Endothelial cell of umbilical vein (primary cell): ENCODE results near the gene ZNF774. TPM values are rescaled to one million over a fixed set of nuclear protein-coding genes. Genes with fewer than 3 reads are reported as not detected.

ENCODE experiments used
- BruUV-seq: library from RNA; stranded (reverse); fragments of 400-500 nt; replicated peaks from 2 replicates; lab custom pipeline; 2021; lab: Mats Ljungman, UMichigan
- CTCF ChIA-PET: fragments of 300-600, 350-600 bp; sonication (Branson Sonifier 250); formaldehyde crosslinking; loops from one replicate; lab custom pipeline; 2021; ENCODE audit warnings: antibody characterized with exemption, inconsistent platforms; lab: Charles Lee
- POLR2A ChIA-PET: fragments of 300-600, 350-600 bp; sonication (Branson Sonifier 250); formaldehyde crosslinking; loops from one replicate; lab custom pipeline; 2021; ENCODE audit warnings: antibody characterized with exemption, inconsistent platforms; lab: Charles Lee
- DNase-seq: peaks from one replicate; pipeline ENCODE4 v3.0.0-alpha.2; 2011; ENCODE audit warnings: low read depth, low spot score
- FAIRE-seq: peaks from 2 replicates; lab custom pipeline; 2011; peaks lifted over from hg19 to GRCh38; lab: Jason Lieb, UNC
- H2AFZ ChIP-seq: 2 replicates; pipeline ENCODE4 v1.6.0; 2012; ENCODE audit warnings: low read depth, low read length, control low read depth, inconsistent platforms
- H3K27ac ChIP-seq: 2 replicates; pipeline ENCODE4 v1.5.1; 2011; ENCODE audit warnings: low read depth, mild to moderate bottlenecking, control low read depth, low read length, moderate library complexity; ENCODE audit not compliant: insufficient read depth
- H3K27me3 ChIP-seq, 2 experiments: 2 replicates each; pipeline versions ENCODE4 v1.6.0 to v1.6.1; 2011; ENCODE audit warnings: low read length in 2 of 2, mixed read lengths in 1 of 2; ENCODE audit not compliant: control insufficient read depth in 2 of 2, insufficient read depth in 2 of 2
- H3K36me3 ChIP-seq, 2 experiments: 2 replicates in 1 of 2; 3 replicates in 1 of 2; pipeline ENCODE4 v1.5.1; 2011; ENCODE audit warnings: low read length in 2 of 2, mild to moderate bottlenecking in 1 of 2, moderate library complexity in 1 of 2; ENCODE audit not compliant: control insufficient read depth in 2 of 2, insufficient read depth in 2 of 2; ENCODE audit errors: extremely low read depth in 1 of 2
- H3K4me1 ChIP-seq: 3 replicates; pipeline ENCODE4 v1.5.1; 2011; ENCODE audit warnings: mild to moderate bottlenecking, low read length; ENCODE audit not compliant: control insufficient read depth, insufficient read depth; ENCODE audit errors: extremely low read depth
- H3K4me2 ChIP-seq: 2 replicates; pipeline ENCODE4 v1.6.1; 2011; ENCODE audit warnings: low read length, control low read depth, mixed read lengths; ENCODE audit not compliant: insufficient read depth
- H3K4me3 ChIP-seq, 3 experiments: fragments of 200-600 bp in 1 of 3; sonication (generic), shearing (Covaris generic) in 1 of 3; replicated peaks in 1 of 3; 2 replicates each; pipeline ENCODE4 v1.5.1; 2011 to 2016; ENCODE audit warnings: control low read depth in 3 of 3, low read length in 3 of 3, mild to moderate bottlenecking in 2 of 3, inconsistent platforms in 1 of 3, low read depth in 1 of 3, moderate library complexity in 1 of 3; ENCODE audit not compliant: insufficient read depth in 1 of 3
- H3K79me2 ChIP-seq: 2 replicates; pipeline ENCODE4 v1.6.0; 2012; ENCODE audit warnings: low read length, inconsistent platforms; ENCODE audit not compliant: control insufficient read depth, insufficient read depth
- H3K9ac ChIP-seq: replicated peaks from 2 replicates; pipeline ENCODE3; 2011; ENCODE audit warnings: low read length, control low read depth; ENCODE audit not compliant: insufficient read depth; ENCODE audit errors: extremely low read depth
- H3K9me1 ChIP-seq: replicated peaks from 3 replicates; pipeline ENCODE4 v1.6.0; 2011; ENCODE audit warnings: mild to moderate bottlenecking, low read length; ENCODE audit not compliant: control insufficient read depth, insufficient read depth; ENCODE audit errors: extremely low read depth
- H3K9me3 ChIP-seq: replicated peaks from 2 replicates; pipeline ENCODE4 v1.5.1; 2012; ENCODE audit warnings: low read length, inconsistent platforms; ENCODE audit not compliant: control insufficient read depth, insufficient read depth
- H4K20me1 ChIP-seq: replicated peaks from 2 replicates; pipeline ENCODE3; 2011; ENCODE audit warnings: mild to moderate bottlenecking, low read length; ENCODE audit not compliant: control insufficient read depth, insufficient read depth; ENCODE audit errors: extremely low read depth
- EZH2 ChIP-seq: IDR thresholded peaks from 2 replicates; pipeline ENCODE4 v1.6.1; 2012; ENCODE audit warnings: borderline replicate concordance, low read depth, mild to moderate bottlenecking, moderate library complexity, low read length, inconsistent platforms; ENCODE audit not compliant: severe bottlenecking
- FOS ChIP-seq: IDR thresholded peaks from 2 replicates; pipeline ENCODE4 v1.6.1; 2011; ENCODE audit warnings: mild to moderate bottlenecking, low read length, moderate library complexity, borderline replicate concordance; ENCODE audit not compliant: insufficient read depth
- GATA2 ChIP-seq: IDR thresholded peaks from 2 replicates; pipeline ENCODE4 v1.7.0; 2011; ENCODE audit warnings: low read depth, mild to moderate bottlenecking, moderate library complexity, mixed read lengths, low read length; ENCODE audit not compliant: insufficient read length, insufficient read depth
- JUN ChIP-seq: IDR thresholded peaks from 2 replicates; pipeline ENCODE4 v1.6.1; 2011; ENCODE audit warnings: borderline replicate concordance, low read depth; ENCODE audit not compliant: insufficient read length, insufficient read depth
- MAX ChIP-seq: IDR thresholded peaks from 2 replicates; pipeline ENCODE4 v1.6.1; 2011; ENCODE audit not compliant: insufficient read depth, insufficient read length
- MYC ChIP-seq: IDR thresholded peaks from one replicate; pipeline ENCODE4 v1.6.1; 2011; ENCODE audit warnings: mild to moderate bottlenecking, low read depth, low read length
- POLR2A ChIP-seq: IDR thresholded peaks from 2 replicates; pipeline ENCODE4 v1.6.1; 2012; ENCODE audit warnings: low read depth, mild to moderate bottlenecking, control low read depth, low read length
- POLR2AphosphoS5 ChIP-seq: IDR thresholded peaks from 2 replicates; pipeline ENCODE4 v1.6.1; 2012; ENCODE audit warnings: low read depth, mild to moderate bottlenecking, control low read depth, low read length, moderate library complexity; ENCODE audit not compliant: insufficient read depth
- dilution Hi-C: fragments of 300-500 bp; cut with MboI; formaldehyde crosslinking; loops from one replicate; pipeline ENCODE4 v1.15.0; 2019; ENCODE audit warnings: low sequenced_read_pairs; ENCODE audit not compliant: extremely low pct_ligation_motif_present
- intact Hi-C: fragments of 100-400 bp; cut with micrococcal nuclease; formaldehyde crosslinking; loops from one replicate; pipeline ENCODE4 v1.10.0; 2022
- polyA plus RNA-seq, 4 experiments: library from polyadenylated mRNA; depleted of rRNA in 3 of 4; stranded (reverse) in 3 of 4; unstranded in 1 of 4; fragments of >200 nt; gene quantifications; 2 replicates each; pipeline versions ENCODE4 v1.2.1 to v1.2.3, GENCODE V29; 2011 to 2012; ENCODE audit warnings: missing spikeins in 1 of 4
- total RNA-seq: library from RNA; stranded (reverse); gene quantifications from 2 replicates; pipeline ENCODE4 v1.2.3, GENCODE V29; 2021
- TF ChIP-seq, protein P1 (sequence below), 2 donors: IDR thresholded peaks; 1 replicate in 1 of 2; 2 replicates in 1 of 2; pipeline ENCODE4 v1.5.1; 2011; ENCODE audit warnings: low read length in 2 of 2, mild to moderate bottlenecking in 2 of 2, moderate library complexity in 2 of 2, control low read depth in 1 of 2, inconsistent platforms in 1 of 2, low read depth in 1 of 2; ENCODE audit not compliant: insufficient read depth in 1 of 2; ENCODE audit errors: extremely low read depth in 1 of 2

The ZNF774 gene
- total and polyA plus RNA-seq, 2 donors (not counting 3 experiments of a cell fraction or from before 2014, with no cell fraction given), result 0.98 to 2.6 TPM

DNA sequence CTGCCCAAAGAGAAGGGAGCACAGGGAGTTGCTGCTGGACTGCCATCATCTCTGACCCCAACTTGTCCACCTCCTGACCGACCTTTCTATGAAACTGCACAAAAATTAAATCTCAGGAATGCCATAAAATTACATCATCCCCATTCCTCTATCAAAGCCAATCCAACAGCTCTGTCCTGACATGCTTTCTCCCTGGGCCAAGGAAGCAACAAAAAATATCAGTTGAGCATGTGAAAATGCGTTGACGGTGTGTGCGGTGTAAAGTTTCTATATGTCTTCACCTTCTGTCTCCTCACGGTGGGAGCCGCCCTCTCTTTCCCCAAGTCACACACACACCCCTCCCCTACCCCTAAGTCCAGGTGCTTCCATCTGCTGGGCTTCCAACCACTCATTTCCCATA, 3.6 kb upstream of the ZNF774 start:
- BruUV-seq, result no TSS peak
- Histone ChIP-seq H4K20me1 (no peaks in the 10 kb centered on the region), H3K27me3 (no peaks in the 10 kb centered on the region), H3K9me1 (no peaks in the 10 kb centered on the region), H3K4me2 (no peak overlapping the region), H3K9me3 (no peaks in the 10 kb centered on the region), H3K79me2 (no peaks in the 10 kb centered on the region), H3K36me3 (no peaks in the 10 kb centered on the region), H3K4me1 (peaks cover 10% of the 10 kb centered on the region), H3K4me3 (no peak overlapping the region), H2AFZ (no peak overlapping the region), H3K9ac (no peak overlapping the region), H3K27ac (no peak overlapping the region)
- TF ChIP-seq JUN (no peak), POLR2AphosphoS5 (no peak), EZH2 (no peak), FOS (no peak), GATA2 (no peak), MAX (no peak), POLR2A (no peak), MYC (no peak)
- TF ChIP-seq, protein P1, sequence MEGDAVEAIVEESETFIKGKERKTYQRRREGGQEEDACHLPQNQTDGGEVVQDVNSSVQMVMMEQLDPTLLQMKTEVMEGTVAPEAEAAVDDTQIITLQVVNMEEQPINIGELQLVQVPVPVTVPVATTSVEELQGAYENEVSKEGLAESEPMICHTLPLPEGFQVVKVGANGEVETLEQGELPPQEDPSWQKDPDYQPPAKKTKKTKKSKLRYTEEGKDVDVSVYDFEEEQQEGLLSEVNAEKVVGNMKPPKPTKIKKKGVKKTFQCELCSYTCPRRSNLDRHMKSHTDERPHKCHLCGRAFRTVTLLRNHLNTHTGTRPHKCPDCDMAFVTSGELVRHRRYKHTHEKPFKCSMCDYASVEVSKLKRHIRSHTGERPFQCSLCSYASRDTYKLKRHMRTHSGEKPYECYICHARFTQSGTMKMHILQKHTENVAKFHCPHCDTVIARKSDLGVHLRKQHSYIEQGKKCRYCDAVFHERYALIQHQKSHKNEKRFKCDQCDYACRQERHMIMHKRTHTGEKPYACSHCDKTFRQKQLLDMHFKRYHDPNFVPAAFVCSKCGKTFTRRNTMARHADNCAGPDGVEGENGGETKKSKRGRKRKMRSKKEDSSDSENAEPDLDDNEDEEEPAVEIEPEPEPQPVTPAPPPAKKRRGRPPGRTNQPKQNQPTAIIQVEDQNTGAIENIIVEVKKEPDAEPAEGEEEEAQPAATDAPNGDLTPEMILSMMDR (IDR thresholded peaks at IDR 0.05; ENCODE audit: extremely low read depth in 1 of 2, insufficient read depth in 1 of 2, low read depth in 1 of 2, low read length in 2 of 2), result no peak
- no peak for DNase-seq
- dilution Hi-C loops, result no loop called here
- POLR2A ChIA-PET, result no interaction called here
- intact Hi-C loops, result no loop called here
- no peak for FAIRE-seq
- CTCF ChIA-PET, result interaction anchor here (1.1 kb wide), 1 partner anchor 134 kb away, joined by 3 read pairs; no protein-coding TSS in a partner anchor
